HFFc6 (cell line): Measurements from ENCODE around the gene NABP2. TPM values are rescaled to one million over a fixed set of nuclear protein-coding genes. Genes with fewer than 3 reads are reported as not detected.
"Not testable (repeated sequence)": the region's sequence is repeated elsewhere in the genome, so short reads cannot be mapped to it uniquely, and the experiment has no call there.

Experiments used
- DNase-seq: peaks from one replicate; pipeline ENCODE4 v3.0.0-alpha.2; 2018
- H3K27ac Mint-ChIP-seq: 2 replicates; pipeline ENCODE4 v1.8.0; 2020; ENCODE audit warnings: mild to moderate bottlenecking, mixed read lengths
- H3K27me3 Mint-ChIP-seq: 2 replicates; pipeline ENCODE4 v1.8.0; 2021; ENCODE audit warnings: mild to moderate bottlenecking, moderate library complexity, mixed read lengths; ENCODE audit not compliant: insufficient read depth
- H3K36me3 Mint-ChIP-seq: 2 replicates; pipeline ENCODE4 v1.8.0; 2021; ENCODE audit warnings: low read depth, mixed read lengths
- H3K4me1 Mint-ChIP-seq: 2 replicates; pipeline ENCODE4 v1.8.0; 2020; ENCODE audit warnings: low read depth, mixed read lengths
- H3K4me3 Mint-ChIP-seq: 2 replicates; pipeline ENCODE4 v1.8.0; 2020; ENCODE audit warnings: mild to moderate bottlenecking, moderate library complexity, mixed read lengths
- H3K9me3 Mint-ChIP-seq: 2 replicates; pipeline ENCODE4 v1.8.0; 2020; ENCODE audit warnings: mild to moderate bottlenecking, mixed read lengths
- total RNA-seq, 6 experiments: library from RNA; stranded (reverse); fragmentation: NEBNext Ultra II Directional; extraction: Animal tissue kit (Norgen Biotek cat#: 25700); gene quantifications; 2 replicates in 1 of 6; 3 replicates in 5 of 6; pipeline ENCODE4 v1.2.3, GENCODE V29; 2021
- TF ChIP-seq, protein P1 (sequence below): fragments of 200-600 bp; sonication (generic); IDR thresholded peaks from 2 replicates; pipeline ENCODE4 v1.5.0; 2021; ENCODE audit warnings: antibody characterized with exemption, mild to moderate bottlenecking

NABP2 gene
- total RNA-seq, 6 experiments from 2014 or later = 46.8 to 53.6 (median 49.4) TPM

DNA sequence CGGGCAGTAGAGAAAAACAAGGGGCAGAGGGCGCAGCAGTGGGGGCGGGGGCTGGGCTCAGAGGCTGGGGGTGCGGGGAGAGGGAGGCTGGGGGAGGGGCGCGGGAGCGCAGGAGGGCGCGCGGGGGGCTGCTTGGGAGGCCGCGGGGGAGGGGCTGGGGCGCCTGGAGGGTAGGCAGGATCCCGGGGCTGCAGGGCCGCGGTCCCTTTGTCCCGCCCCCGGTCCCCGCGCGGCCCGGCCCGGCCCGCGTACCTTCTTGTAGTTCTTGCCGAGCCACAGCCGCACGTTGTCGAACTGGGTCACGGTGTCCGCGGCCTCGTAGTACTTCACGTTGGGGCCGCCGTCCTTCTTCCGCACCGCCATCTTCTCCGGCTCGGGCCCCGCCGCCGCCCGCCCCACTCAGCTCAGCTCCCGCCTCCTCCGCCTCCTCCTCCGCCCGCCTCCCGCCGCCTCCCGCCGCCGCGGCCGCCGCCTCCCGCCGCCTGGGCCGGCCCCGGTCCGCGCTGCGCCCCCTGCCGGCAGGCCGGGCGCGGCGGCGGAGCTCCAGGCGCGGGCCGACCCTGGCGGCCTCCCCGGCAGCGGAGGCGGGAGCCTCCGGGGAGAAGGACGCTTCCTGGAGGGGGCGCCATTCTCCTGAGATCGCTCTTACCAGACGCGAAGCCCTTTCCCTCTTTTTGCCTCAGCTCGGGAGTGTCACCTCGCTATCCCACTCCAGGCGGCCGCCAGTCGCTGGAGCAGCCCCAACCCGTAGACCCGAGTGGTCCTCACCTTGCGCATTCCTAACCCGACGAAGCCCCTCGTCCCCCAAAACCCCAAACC lies 34.8 kb upstream of the NABP2 start, which contains the start of gene SMARCC2:
Gene SMARCC2, minus strand, starts transcription at position 385 of the 819 bp plus-strand sequence. Its CDS starts 22 bp downstream, at position 363.
- TF ChIP-seq, protein P1, sequence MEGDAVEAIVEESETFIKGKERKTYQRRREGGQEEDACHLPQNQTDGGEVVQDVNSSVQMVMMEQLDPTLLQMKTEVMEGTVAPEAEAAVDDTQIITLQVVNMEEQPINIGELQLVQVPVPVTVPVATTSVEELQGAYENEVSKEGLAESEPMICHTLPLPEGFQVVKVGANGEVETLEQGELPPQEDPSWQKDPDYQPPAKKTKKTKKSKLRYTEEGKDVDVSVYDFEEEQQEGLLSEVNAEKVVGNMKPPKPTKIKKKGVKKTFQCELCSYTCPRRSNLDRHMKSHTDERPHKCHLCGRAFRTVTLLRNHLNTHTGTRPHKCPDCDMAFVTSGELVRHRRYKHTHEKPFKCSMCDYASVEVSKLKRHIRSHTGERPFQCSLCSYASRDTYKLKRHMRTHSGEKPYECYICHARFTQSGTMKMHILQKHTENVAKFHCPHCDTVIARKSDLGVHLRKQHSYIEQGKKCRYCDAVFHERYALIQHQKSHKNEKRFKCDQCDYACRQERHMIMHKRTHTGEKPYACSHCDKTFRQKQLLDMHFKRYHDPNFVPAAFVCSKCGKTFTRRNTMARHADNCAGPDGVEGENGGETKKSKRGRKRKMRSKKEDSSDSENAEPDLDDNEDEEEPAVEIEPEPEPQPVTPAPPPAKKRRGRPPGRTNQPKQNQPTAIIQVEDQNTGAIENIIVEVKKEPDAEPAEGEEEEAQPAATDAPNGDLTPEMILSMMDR = peak; percentile 84
- 0 out of 2 replicates have a peak, but pooled peaks cover 3% of the 10 kb centered on the region for H3K9me3 Mint-ChIP-seq
- DNase-seq = peak; percentile 80
- peak within 1 kb of the TSS; percentile 89 for H3K27ac Mint-ChIP-seq
- peaks cover 7% of the 10 kb centered on the region for H3K27me3 Mint-ChIP-seq
- peaks cover 46% of the 10 kb centered on the region for H3K4me1 Mint-ChIP-seq
- peak within 1 kb of the TSS; percentile 95 for H3K4me3 Mint-ChIP-seq
- H3K36me3 Mint-ChIP-seq = peaks cover 21% of the 10 kb centered on the region

DNA sequence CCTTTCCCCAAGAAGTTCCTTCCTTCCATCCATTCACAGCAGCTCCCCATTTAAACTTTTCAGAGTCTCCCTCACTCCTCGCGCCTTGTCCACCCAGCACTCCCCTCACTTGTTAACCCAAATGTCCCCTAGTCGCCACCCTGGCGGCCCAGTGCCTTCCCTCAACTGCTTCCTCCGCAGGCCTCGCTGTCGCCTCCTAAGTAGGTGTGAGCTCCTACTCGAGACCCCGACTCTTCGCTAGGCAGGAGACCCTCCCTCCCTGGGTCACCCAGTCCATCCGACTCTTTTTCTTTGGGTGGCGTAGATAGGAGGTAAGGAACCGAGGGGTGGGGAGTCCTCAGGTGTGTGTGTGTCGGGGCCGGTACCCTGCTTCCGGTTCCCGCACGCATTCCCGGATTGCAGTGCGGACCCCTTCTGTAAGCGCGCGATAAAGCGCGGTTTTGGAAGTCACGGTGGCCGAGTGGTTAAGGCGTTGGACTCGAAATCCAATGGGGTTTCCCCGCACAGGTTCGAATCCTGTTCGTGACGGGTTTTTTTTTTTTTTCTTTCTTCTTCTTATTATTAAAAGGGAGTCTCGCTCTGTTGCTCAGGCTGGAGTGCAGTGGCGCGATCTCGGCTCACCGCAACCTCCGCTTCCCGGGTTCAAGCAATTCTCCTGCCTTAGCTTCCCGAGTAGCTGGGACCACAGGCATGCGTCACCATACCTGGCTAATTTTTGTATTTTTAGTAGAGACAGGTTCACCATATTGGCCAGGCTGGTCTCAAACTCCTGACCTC lies 34.0 kb upstream of the NABP2 start:
- Mint-ChIP-seq H3K27ac (peak overlapping the region; percentile 89), H3K4me3 (peak overlapping the region; percentile 95), H3K9me3 (0 out of 2 replicates have a peak, but pooled peaks cover 3% of the 10 kb centered on the region), H3K4me1 (peaks cover 52% of the 10 kb centered on the region), H3K36me3 (peaks cover 15% of the 10 kb centered on the region), H3K27me3 (peaks cover 7% of the 10 kb centered on the region)
- TF ChIP-seq, protein P1 = peak; percentile 53
- DNase-seq = peak; percentile 77

DNA sequence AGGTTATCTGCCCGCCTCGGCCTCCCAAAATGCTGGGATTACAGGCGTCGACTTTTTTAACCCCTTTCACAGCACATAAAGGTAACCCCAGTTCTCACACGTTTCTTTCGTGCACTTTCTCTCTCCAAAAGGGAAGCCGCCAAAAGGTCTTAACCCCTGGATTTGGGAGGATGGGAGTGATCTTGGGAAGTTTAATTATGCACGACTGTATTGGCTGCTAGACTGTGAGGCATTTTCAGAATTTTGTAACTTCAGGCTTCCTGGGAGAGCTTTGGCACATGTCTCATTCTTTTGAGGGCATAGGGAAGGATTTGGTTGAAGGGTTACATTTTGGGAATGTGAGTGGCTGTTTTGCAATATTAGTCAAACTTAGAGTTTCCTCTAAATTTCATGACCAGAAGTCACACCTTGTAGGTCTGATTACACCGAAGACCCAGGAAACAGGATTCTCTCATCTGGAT lies 33.4 kb upstream of the NABP2 start:
- Mint-ChIP-seq H3K4me1 (peaks cover 52% of the 10 kb centered on the region), H3K27me3 (peaks cover 7% of the 10 kb centered on the region), H3K9me3 (0 out of 2 replicates have a peak, but pooled peaks cover 3% of the 10 kb centered on the region), H3K36me3 (peaks cover 13% of the 10 kb centered on the region), H3K4me3 (peak overlapping the region; percentile 95), H3K27ac (peak overlapping the region; percentile 89)
- TF ChIP-seq, protein P1 = no peak
- DNase-seq = no peak

DNA sequence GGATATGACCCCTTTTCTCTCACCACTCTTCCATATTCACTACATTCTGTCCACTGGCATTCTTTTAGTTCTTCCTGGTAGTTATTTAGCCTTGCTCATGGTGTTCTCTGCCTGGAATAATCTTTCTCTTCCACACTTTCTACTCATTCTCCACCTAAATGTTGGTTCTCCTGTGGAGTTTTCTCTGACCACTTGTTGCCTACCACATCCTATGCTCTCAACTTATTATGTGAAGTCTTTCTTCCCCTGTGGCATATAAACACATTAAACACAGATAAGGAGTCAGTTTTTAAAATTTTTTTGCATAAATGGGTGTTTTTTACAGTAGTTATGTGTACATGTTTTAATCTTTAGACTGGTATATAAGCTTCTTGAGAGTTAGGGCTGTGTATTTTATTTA lies 31.6 kb upstream of the NABP2 start:
- DNase-seq = no peak
- TF ChIP-seq, protein P1 = no peak
- Mint-ChIP-seq H3K4me1 (peaks cover 50% of the 10 kb centered on the region), H3K4me3 (no peak overlapping the region), H3K9me3 (0 out of 2 replicates have a peak, but pooled peaks cover 3% of the 10 kb centered on the region), H3K36me3 (peaks cover 7% of the 10 kb centered on the region), H3K27me3 (peaks cover 10% of the 10 kb centered on the region), H3K27ac (peak overlapping the region; percentile 79; the same call in 1 of the 2 replicates)

DNA sequence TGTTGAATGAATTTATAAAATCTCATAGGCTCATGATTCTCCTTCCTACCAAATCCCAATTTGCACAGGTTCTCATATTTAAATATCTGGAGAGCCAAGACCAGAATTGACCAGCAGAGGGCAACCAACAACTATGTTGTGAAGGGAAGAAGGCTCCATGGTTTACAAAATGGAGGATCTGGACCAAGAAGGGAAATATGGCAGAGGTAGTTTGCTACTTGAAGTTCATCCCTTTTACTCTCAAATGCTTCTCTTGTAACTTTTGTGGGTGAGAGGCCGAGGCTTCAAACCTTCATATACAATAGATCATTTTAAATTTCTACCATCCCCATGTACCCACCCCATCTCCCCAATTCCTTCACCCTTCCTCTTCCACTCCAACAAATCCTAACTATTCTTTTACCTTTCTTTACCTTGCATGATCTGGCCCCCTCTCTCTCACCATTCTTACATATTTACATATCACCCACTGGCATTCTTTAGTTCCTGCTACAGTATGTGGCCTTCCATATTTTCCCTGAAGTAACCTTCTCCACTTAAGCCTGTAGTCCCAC lies 31.0 kb upstream of the NABP2 start:
- H3K27ac Mint-ChIP-seq = peak overlapping the region; percentile 79
- peaks cover 50% of the 10 kb centered on the region for H3K4me1 Mint-ChIP-seq
- DNase-seq = peak; percentile 82
- H3K9me3 Mint-ChIP-seq = 0 out of 2 replicates have a peak, but pooled peaks cover 3% of the 10 kb centered on the region
- H3K36me3 Mint-ChIP-seq = peaks cover 6% of the 10 kb centered on the region
- peaks cover 10% of the 10 kb centered on the region for H3K27me3 Mint-ChIP-seq
- 0 out of 2 replicates have a peak overlapping the region, but pooled peaks have one; percentile 12 for H3K4me3 Mint-ChIP-seq
- TF ChIP-seq, protein P1 = peak; percentile 93

DNA sequence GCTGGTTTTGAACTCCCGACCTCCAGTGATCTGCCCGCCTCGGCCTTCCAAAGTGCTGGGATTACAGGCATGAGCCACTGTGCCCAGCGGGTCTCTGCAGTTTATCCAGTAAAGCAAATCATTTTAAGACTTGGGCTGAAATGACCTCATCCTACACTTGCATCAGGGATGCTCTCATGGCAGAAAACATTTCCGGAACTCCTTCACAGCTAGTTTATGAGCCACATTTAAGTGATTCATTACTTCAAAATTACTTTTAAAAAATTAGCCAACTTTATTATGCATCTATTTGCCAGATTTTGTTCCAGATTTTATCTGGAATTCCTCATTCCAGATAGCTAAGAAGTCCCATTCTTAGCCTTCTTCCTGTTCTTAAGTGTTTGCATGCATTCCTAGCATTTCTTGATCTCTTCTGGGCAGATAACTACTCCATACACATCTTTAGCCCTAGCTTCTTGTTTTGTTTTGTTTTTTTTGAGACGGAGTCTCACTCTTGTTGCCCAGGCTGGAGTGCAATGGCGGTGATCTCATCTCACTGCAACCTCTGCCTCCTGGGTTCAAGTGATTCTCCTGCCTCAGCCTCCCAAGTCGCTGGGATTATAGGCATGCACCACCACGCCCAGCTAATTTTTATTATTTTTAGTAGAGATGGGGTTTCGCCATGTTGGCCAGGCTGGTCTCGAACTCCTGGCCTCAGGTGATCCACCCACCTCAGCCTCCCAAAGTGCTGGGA lies 27.2 kb upstream of the NABP2 start:
- Mint-ChIP-seq H3K4me3 (peak overlapping the region; percentile 49; the same call in 1 of the 2 replicates), H3K27ac (peak overlapping the region; percentile 94), H3K4me1 (peaks cover 50% of the 10 kb centered on the region)
- DNase-seq = peak; percentile 98
- H3K9me3 Mint-ChIP-seq, H3K27me3 Mint-ChIP-seq, H3K36me3 Mint-ChIP-seq: not testable (repeated sequence)
